SH-SY5Y (cell line): ENCODE data around the gene TRIM44.

ENCODE experiments used
- GATA2 ChIP-seq: IDR thresholded peaks from 2 replicates; pipeline ENCODE4 v1.6.1; 2011; ENCODE audit warnings: mild to moderate bottlenecking, low read depth, low read length
- GATA3 ChIP-seq: IDR thresholded peaks from 2 replicates; pipeline ENCODE4 v1.6.1; 2011; ENCODE audit warnings: low read depth, mild to moderate bottlenecking, low read length, moderate library complexity

TRIM44 gene

DNA sequence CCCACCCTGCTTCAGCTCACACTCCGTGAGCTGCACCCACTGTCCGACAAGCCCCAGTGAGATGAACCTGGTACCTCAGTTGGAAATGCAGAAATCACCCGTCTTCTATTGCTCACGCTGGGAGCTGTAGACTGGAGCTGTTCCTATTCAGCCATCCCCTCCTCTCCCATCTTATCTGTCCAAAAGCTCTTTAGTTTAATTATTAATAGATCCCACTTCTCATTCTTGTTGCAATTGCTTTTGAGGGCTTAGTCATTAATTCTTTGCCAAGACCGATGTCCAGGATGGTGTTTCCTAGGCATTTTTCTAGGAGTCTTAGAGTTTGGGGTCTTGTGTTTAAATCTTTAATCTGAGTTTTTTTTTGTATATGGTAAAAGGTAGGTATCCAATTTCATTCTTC is 116.8 kb downstream of the TRIM44 start:
- TF ChIP-seq GATA2 (no peak), GATA3 (no peak)

- TF ChIP-seq GATA2 (no peak), GATA3 (no peak)
Observed at GRCh38 chr11:35780951-35781860, 118.6 kb downstream of the TRIM44 start.

DNA sequence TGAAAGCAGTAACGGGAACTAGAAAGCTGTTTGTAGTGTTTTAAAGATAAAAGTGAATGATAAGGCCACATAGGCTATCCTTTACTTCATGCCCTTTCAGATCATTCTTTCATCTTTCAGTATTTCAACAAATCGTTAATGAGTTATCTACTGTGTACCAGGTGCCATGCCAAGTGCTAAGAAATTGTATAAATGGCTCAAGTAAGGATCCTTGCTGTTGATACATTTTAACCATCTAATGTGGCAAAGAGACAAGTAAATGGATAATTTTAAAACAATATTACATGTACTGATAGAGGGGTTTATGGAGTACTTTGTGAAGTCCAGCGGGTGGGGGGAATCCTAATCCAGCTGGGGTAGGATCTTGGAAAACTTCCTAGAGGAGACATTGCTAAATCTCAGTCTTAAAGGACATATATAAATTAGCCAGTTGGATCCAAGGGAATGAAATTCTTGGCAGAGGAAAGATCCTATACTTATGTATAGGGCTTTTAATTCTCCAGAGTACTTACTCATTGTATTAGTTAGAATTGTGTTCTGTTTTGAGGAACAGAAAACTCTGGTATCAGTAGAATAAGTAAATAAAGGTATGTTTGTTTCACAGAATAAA is 119.4 kb downstream of the TRIM44 start:
- TF ChIP-seq GATA3 (no peak), GATA2 (no peak)

GRCh38 chr11:35783809-35784208 is 121.2 kb downstream of the TRIM44 start:
- no peak for TF ChIP-seq GATA3
- TF ChIP-seq GATA2: no peak

DNA sequence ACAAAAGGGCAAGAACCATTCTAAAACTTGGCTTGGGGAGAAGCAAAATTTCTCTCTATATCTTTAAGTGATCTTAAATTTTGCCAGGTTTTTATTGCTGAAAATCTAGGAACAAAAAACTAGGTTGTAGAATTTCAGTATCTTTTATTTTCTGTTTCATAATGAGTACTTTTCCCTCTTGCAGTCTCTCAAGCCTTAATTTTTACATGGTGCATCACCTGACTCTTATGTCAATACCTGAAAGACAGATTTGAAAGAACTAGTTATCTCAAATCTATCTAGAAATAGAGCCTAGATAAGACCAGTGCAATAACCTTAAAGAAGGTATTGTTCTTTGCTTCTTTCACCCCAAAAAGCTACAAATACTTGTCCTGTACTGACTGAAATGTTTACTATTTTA is 122.1 kb downstream of the TRIM44 start:
- TF ChIP-seq GATA2 (no peak), GATA3 (no peak)

DNA sequence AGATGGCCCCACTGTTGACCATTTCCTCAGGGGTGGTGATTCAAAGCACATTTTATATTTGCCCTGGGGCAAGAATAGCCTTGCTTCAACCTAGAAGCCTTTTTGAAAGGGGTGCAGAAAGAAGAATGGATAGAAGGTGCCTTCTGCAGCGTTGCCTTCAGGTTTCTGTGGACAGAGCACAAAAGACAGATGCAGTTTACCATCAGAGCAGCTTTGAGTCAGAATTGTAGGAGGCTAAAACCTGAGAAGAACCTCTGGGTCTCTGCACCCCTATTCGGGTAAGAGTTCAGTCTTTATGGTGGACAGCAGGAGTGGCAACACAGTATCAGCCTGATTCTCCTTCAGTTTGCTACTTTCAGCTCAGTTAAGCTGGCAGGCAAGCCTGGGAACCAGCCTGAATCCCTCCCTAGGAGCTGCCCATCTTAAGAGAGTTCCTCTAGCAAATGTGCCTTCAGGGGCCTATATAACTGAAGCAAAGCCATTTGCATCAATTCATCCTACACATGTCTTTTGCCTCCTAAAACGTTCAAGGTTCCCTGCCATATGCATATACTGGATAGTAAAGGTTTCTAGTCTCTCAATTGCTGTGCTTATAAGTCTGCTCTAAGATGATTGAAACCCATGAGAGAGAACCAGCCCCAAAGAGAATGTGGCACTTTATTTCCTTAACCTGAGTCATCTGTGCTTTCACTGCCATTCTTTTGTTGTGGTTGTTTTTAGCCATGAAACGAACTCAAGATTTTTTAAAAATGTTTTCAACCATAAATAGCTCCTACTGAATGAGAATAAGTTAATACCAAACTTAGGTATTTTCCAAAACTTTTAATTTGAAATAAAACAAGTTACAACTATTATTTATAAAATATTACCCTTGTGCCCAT is 123.0 kb downstream of the TRIM44 start:
- TF ChIP-seq GATA3: no peak
- TF ChIP-seq GATA2: no peak

DNA sequence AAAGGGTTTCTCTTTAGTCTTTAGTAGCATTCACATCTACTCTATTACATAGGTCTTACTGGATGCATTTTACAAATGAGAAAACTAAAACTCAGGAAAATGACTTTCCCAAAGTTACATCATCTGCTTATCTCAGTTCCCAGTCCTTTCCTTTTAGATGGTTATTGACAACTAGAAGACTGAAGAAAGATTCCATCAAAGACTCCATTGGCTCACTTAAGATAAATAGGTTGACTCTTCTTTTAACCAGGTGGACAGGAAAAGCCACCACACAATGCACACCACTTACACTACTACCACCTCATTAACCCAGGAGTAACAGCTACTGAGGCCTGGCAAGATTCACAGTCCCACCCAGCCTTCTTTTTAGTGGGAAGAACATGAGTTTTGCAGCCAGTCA is 123.6 kb downstream of the TRIM44 start:
- TF ChIP-seq GATA3 (no peak), GATA2 (no peak)

DNA sequence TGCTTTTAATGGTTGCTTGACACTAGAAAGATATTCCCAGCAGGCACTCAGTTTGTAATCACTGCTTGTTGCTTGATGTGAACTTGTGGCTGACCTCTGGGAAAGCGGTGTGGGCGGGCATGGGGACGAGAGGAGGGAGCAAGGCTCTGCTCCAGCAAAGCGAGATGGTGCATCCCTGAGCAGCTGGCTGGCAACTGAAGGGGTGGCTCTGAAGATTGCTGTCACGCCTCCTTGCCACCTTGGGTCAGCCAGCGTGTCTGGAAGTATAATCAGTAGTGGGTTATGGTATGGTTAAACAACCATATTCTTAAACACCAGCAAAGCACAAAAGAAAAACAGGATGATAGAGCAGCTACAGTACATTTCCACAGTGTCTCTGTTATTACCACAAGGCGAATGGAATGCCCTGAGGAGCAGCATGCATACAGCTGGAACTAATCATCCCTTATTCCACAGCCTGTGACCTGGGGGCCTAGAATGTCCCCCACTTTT is 124.5 kb downstream of the TRIM44 start:
- TF ChIP-seq GATA3 (no peak), GATA2 (no peak)

DNA sequence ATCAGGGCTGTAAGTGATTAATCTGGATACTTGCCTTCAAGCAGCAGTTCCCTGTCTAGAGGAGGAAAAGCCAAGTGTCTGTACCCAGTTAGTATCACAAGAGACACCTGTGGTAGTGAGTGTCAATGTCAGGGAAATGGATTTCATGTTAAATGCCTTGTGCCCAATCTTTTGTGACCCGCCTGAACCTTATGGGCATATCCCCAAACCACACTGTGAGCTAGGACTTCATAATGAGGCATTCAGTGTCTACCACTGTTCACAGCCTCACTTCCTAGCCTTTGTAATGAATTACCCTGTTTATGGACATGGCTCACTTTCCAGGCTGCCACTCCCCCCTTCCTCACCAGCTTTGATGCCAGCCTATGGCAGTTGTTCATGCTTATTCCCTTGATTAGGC is 125.1 kb downstream of the TRIM44 start:
- TF ChIP-seq GATA2: no peak
- no peak for TF ChIP-seq GATA3

- no peak for TF ChIP-seq GATA3
- TF ChIP-seq GATA2: no peak
Observed at GRCh38 chr11:35791088-35791958, 128.7 kb downstream of the TRIM44 start.

GRCh38 chr11:35792148-35792845 is 129.7 kb downstream of the TRIM44 start:
- 0 out of 2 replicates have a peak, but pooled peaks have one; percentile 7 for TF ChIP-seq GATA2
- TF ChIP-seq GATA3: no peak

DNA sequence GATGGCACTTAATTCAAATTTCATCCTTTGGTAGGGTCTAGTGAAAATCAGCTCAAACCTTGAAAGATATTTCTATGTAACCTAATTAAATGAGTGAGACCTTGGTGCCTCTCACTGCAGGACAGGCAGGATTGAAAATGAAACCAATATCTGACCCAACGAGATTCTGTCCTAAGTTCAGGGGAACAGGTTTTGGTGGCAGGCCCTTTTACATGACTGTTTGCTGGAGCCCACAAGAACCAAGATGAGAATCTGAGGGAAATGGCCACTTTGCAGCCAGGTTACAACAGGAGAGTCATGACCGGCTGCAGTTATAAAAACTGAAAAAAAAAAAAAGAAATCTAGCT is 130.2 kb downstream of the TRIM44 start:
- no peak for TF ChIP-seq GATA2
- no peak for TF ChIP-seq GATA3

DNA sequence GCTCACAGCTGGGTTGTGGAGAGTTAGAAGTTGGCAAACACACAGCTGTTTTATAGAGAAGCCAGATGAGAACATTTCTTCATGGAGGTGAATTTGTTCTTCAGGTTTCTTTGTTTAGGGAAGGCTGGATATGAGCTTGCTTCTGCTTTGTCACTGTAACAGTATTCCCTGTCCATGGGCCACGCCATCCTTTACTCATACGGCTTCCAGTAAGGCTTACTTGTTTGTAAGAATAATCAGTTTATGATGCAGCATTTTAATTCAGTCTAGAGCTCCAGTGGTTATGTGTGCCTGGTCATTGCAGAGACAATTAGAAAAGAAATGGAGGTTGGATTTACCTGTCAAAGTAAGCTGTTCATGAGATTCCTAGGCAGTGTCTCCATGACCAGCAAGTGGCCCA is 131.8 kb downstream of the TRIM44 start:
- no peak for TF ChIP-seq GATA2
